ENCODE data around the gene RGS11. TPM values are rescaled to one million over a fixed set of nuclear protein-coding genes. Genes with fewer than 3 reads are reported as not detected.

Gene RGS11
- total RNA-seq, 1 donor from 2014 or later = 31.4 TPM

DNA sequence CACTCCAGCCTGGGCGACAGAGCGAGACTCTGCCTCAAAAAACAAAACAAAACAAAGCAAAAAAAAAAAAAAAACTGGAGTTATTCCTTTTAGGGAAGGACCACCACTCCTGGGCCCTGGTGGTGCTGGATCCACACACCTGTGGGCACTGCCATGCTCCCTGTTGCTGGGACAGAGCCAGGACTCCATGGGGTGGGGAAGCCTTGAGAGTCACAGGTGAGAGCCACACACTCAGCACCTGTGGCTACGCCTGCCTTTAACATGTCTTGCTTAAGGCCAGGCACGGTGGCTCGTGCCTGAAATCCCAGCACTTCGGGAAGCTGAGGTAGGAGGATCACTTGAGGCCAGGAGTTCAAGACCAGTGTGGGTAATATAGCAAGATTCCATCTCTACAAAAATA, 25.5 kb upstream of the RGS11 start:
- no peak for DNase-seq (ENCODE audit: low spot score)
- intact Hi-C loops (cut with DNase I) = no loop called here

DNA sequence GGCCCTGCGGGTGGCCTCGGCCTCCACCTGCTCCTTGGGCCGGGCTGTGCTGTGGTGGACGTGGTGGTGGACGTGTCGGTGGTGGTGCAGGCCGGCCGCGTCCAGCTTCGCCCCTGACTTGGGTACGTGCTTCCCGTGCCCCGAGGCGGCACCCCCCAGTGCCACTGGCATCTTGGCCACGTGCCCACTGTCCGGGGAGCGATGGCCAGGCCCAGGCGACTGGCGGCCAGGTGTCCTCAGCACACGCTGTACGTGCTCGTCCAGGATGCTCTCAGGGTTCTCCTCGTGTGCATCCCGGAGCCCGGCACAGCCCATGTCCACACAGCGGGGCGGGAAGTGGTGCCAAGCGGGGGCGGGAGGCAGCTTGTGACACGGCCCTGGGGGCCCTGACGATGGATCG, 22.1 kb upstream of the RGS11 start:
- DNase-seq (ENCODE audit: low spot score) = no peak
- intact Hi-C loops (cut with DNase I) = no loop called here

DNA sequence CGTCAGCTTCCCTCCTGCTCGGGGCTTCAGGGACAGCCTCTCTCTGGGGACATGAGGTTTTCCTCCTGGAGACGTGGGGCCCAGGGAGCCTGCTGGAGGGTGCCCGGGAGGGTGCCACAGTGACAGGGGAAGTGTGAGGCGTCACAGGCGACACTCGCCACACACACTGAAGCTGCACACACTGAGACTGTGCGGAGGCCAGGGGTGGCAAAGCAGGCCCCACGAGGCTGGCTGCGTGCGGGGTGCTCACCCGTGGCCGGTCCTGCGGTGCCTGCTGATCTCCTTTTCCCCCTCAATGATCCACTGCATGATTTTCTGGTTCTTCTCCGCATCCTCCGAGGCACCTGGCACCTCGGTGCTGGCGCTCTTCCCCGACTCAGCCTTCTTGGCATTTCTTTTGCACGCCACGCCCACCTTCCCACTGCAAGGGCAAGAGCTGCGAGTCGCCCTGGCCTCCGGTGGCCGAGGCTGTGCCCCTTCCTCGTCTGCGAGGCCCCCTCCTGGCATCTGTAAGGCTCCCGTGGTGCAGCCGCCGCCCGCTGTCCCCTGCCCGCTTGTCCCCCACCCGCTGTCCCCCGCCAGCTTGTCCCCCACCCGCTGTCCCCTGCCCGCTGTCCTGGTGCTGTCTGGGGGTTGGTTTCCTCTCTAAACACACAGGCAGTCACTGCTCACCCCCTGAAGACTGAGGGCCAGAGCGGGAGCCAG, 21.2 kb upstream of the RGS11 start:
- DNase-seq (ENCODE audit: low spot score) = no peak

DNA sequence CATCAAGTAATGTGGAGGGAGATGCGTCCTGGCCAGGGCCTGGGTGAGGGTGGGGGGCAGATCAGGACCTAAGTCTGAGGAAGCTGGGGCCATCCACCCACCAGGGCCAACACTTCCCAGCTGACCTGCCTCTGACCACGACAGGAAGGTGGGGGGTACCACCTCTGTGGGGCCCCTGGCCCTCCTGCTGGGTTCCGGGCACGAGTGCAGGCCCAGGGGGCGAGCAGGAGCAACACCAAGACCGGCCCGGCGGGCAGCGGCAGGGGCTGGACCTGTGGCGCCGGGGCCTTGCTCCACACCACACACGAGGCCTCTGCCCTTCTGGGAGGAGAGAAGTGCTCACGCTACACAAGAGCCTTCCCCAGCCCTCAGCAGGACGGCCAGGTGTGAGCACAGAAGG, 20.5 kb upstream of the RGS11 start:
- intact Hi-C loops (cut with DNase I) = no loop called here
- no peak for DNase-seq (ENCODE audit: low spot score)

More for the DNA sequence above, 21.2 kb upstream of the RGS11 start:
- intact Hi-C loops (cut with DNase I) = no loop called here

DNA sequence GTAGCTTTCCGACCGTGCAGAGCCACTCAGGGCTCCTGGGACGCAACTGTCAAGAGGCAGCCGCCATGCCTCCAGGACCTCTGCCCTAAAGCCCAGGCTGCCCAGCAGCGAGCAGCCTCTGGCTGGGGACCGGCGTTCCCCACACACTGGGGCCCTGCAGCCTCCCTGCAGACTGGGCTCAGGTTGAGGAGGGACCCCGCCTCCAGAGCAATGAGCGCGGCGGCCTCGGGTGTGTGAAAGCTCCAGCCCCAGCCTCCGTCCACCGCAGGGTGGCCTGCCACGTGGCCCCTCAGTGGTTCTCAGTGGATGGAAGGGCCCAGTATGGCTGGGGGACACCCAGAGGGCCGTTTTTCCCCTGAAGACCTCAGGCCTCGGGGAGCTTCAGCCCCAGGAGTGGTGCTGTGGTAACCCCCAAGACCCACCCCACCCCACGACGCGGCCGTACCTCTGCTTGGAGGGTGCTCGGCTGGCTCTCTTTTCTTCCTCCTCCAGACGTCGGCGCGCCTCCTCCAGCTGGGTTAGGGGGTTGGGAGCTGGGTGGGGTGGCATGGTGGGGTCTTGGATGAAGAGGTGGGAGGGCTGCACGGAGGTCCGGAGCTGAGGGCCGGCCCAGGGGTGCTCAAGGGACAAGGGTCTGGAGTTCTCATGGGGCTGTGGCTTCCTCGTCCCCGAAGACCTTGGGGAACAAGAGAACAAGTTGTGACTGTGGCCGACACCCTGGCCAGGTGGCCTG, 17.5 kb upstream of the RGS11 start:
- intact Hi-C loops (cut with DNase I) = no loop called here
- no peak for DNase-seq (ENCODE audit: low spot score)

DNA sequence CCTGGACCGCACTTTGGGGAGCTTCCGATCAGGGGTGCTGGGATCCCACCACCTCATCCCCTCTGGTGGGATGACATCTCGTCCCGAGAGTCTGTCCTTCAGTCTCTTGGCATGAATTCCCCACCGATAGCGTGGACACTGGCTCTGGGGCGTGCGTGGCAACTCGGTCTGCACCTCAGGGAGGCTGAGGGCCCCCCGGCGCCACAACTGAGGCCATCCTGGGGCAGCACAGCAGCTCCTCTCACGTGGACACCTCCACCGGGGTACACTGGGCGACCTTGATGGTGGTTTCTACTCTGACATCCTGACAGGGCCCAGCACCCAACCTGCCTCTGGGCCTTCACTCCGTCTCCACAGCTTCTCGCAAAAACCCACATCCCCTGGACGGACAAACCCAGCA, 15.8 kb upstream of the RGS11 start:
- no peak for DNase-seq (ENCODE audit: low spot score)
- intact Hi-C loops (cut with DNase I) = no loop called here

DNA sequence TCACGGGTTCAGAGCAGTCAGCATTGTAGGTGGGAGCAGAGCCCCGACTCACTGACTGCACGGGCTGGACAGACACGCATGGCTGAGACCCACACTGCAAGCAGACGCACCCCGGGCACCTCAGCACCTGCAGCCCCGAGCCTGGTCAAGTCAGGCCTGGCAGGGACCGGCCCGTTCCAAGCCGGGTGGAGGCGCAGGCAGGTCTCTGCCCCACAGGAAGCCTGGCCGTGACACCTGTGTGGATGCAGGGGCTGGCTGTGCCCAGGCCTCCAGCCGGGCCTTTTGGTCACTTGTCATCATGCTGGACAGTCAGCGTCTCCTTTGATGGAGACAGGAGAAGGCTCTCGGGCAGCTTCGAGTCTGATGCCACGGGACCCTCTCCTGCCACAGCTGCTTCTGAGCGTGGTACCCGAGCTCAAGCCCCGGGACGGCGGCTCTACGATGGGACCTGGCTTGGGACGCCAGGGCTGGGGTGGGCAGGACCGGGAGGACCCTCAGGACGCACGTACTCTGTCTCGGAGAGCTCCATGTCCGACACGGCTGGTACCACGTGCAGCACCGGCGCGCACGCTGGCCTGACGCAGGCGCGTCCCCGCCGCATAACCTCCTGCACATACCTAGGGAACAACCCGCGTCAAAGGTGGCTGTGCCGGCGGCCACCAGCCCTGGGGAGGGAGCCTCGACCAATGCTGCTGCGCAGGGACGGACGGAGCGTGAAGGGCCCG, 15.1 kb upstream of the RGS11 start:
- DNase-seq (ENCODE audit: low spot score) = no peak
- intact Hi-C loops (cut with DNase I) = no loop called here

DNA sequence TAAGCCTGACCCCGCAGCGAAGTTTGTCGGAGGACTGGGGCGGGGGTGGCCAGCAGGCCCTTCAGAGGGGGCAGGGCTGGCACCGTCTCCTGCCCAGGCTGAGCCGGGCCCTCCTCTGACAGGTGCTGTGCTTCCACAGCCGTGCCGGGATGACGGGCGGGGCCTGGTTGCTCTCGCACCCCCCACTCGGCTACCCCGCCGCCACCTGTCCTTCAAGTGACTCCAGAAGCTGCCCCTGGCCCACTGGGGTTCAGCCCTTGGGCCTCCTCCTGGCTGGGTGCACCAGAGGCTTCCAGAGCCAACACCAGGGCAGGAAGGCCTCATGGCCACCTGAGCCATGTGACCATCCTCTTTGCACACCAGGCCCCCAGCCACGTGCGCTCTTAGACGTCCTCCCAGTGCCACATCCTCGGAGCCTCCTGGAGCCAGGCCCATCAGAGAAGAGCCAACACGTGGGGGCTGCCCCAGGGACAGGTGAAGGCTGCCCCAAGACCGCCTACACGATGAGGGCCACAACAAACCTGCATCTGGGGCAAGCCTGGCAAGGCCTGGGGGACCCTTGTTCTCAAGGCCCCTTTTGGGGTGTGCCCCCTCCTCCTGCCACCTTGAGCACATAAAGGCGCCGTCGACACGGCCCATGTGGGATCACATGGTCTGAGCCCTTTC, 14.4 kb upstream of the RGS11 start:
- no peak for DNase-seq (ENCODE audit: low spot score)
- intact Hi-C loops (cut with DNase I) = no loop called here

DNA sequence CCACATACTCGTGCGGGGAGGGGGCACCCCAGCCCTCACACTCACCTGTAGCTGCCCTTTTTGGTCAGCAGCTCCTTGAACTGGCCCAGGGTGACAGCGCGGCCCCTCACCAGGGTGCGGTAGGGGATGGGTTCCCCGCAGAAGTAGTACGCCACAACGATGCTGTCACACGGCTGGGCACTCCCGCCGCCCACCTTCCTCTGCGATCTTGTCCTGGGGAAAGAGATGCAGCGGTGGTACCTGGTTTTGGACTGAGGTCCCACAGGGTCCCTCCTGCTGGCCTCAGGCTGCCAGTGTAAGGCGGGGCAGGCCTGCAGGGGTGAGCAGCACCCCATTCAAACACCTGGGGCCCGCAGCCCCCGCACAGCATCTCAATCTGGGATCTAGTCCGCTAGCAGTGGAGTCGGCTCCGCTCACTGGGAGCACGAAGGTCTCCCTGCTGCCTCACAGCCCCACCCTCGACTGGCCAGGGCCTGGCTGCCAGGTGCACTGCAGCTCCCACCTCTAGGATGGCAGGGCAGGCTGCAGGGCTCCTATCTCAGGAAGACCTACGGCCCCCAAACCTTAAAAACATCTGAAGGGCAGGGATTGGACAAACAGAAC, 13.8 kb upstream of the RGS11 start:
- intact Hi-C loops (cut with DNase I) = no loop called here
- no peak for DNase-seq (ENCODE audit: low spot score)

DNA sequence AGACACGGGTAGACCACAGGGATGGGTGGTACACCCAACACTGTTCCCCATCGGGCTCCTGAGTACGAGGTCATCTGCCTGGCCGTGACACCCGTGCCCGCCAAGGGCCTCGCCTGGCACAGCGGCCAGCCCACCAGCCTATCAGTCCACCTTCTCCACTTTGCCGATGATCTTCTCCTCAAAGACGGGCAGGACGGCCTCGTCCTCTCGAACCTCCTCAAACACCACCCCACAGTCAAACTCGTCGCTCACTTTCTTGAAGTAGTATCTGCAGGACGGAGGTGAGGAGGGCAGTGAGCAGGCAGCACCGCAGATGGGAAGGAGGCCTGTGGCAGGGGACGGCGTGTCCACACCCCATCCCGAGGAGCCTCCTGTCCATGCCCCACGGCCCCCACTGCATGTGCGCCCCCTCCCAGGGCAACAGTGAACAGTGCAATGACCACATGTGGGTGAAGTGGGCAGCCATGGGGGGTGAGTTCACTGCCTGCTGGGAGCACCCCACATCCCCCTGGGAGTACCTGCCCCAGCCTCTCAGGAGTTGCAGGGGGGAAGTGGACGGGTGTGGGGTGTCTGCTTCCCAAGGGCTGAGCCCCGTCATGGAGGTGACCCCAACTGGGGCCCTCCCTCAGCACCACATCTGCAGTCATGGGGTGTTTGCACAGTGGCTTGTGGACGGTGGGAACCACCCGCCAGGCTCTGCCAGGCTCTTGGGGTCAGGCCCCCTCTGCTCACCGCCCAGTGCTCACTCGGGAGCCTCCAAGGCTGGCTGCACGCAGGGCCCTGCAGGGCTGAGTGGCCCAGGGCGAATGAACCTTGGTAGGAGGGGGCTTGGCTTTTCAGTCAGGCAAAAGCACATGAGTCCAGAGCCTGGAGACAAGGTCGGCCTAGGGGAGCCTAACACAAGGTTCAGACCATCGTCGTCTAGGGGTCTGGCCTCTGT, 12.5 kb upstream of the RGS11 start:
- intact Hi-C loops (cut with DNase I) = no loop called here
- DNase-seq (ENCODE audit: low spot score) = no peak

DNA sequence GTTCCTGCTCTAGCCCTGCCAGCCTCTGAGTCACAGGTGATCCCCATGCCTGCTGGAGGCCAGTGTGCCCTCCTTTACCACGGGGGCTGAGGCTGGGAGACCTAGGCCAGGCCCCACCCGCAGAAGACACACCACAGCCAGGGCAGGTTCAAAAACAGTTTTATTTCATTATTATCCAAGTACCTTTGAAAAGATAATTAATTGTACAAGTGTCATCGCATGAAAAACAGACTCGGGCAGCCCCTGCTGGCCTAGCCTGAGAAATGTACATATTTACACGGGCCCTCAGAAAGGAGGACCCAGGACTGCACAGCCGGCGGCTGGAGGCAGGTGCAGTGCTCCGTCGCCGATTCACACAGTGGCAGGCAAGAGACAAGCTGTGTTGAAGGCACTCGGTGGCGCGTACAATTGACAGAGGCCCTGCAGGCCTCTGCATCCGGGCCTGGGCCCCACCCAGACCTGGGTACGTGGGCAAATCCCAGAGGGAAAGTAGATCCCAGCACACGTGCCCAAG, 11.6 kb upstream of the RGS11 start:
- intact Hi-C loops (cut with DNase I) = no loop called here
- DNase-seq (ENCODE audit: low spot score) = no peak

DNA sequence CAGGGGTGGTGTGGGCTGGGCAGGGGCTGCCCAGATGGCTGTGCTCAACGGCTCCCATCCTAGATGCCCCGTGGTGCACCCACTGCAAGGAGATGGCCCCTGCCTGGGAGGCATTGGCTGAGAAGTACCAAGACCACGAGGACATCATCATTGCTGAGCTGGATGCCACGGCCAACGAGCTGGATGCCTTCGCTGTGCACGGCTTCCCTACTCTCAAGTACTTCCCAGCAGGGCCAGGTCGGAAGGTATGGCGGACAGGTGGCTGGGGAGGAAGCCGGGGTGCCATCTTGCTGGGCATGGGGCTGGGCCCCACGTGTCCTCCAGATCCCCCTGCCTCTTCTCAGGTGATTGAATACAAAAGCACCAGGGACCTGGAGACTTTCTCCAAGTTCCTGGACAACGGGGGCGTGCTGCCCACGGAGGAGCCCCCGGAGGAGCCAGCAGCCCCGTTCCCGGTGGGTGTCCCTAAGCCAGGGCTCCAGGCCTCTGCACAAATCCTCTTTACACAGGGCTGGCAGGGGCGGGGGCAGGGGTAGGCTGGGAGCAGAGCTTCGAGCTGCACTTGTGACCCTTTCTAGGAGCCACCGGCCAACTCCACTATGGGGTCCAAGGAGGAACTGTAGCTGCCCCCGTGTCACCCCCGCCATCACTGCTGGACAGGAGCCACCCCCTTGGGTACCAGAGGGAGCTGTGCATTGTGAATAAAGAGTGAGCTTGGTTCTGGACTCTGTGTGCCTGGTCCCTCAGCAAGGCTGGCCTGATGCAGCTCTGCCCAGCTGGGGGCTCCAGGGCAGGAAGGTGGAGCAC, 10.9 kb upstream of the RGS11 start:
- intact Hi-C loops (cut with DNase I) = no loop called here
- no peak for DNase-seq (ENCODE audit: low spot score)

DNA sequence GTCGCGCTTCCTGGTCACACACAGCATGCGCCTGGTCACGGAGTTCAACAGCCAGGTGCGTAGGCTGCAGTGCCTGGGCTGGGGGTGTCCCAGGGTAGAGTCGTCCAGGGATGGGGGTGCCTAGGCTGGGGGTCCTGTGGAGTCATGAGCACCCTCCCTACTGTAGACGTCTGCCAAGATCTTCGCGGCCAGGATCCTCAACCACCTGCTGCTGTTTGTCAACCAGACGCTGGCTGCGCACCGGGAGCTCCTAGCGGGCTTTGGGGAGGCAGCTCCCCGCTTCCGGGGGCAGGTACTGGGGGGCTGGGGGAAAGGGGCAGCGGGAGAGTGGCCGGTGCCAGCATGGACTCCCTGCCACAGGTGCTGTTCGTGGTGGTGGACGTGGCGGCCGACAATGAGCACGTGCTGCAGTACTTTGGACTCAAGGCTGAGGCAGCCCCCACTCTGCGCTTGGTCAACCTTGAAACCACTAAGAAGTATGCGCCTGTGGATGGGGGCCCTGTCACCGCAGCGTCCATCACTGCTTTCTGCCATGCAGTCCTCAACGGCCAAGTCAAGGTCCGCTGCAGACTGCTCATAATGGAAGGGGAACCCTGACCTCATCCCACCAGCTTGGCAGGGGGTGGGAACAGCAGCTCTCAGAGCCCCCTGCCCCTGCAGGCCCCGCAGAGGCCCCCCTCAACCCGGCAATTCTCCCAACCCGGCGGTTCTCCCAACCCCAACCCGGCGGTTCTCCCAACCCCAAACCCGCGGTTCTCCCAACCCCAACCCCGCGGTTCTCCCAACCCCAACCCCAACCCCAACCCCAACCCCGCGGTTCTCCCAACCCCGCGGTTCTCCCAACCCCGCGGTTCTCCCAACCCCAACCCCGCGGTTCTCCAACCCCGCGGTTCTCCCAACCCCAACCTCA, 9.7 kb upstream of the RGS11 start:
- intact Hi-C loops (cut with DNase I) = no loop called here
- DNase-seq (ENCODE audit: low spot score) = no peak

DNA sequence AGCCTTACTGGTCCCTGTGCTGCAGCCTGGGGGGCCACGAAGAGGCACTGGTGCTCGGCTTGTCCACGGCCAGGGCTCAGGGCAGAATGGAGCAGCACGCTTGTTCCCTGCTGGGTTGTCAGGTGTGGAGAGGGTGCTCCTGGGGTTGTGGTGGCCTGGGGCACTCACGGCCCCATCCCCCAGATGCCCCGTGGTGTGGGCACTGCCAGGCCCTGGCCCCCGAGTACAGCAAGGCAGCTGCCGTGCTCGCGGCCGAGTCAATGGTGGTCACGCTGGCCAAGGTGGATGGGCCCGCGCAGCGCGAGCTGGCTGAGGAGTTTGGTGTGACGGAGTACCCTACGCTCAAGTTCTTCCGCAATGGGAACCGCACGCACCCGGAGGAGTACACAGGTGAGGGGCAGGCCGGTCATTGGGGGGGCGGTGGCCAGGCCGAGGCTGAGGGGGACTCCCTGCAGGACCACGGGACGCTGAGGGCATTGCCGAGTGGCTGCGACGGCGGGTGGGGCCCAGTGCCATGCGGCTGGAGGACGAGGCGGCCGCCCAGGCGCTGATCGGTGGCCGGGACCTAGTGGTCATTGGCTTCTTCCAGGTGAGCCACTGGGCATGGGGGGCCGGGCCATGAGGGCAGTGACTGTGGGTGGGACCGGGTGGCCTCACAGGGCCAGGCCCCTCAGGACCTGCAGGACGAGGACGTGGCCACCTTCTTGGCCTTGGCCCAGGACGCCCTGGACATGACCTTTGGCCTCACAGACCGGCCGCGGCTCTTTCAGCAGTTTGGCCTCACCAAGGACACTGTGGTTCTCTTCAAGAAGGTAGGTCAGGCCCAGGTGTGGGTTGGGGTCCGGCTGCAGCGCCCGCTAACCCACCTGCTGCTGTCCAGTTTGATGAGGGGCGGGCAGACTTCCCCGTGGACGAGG, 8.7 kb upstream of the RGS11 start:
- DNase-seq (ENCODE audit: low spot score) = no peak
- intact Hi-C loops (cut with DNase I) = no loop called here

DNA sequence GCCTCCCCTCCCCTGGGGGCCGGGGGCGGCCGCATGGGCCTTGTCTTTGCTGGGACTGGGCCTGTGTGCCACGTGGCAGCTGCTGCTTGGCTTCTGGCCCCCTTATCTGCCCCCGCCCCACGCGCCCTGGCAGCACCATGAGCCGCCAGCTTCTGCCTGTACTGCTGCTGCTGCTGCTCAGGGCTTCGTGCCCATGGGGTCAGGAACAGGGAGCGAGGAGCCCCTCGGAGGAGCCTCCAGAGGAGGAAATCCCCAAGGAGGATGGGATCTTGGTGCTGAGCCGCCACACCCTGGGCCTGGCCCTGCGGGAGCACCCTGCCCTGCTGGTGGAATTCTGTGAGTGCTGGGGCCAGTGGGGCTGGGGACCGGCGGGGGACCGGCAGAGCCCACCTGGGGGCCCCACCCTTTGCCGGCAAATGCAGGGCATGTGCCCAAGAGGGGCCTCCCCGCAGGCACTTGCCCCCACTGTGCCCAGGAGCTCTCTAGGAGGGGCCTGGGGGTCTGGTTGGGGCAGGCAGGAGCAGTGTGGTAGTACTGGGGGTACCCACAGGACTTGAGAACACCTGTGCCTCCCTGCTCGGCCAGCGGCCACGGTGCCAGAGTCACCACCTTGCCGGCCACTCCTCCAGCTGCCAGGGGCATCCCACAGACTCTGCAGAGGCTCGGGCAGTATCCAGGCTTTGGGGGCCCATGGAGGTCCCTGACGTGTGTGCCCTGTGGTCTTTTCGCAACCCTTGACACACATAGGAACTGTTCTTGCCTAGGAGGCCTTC, 7.5 kb upstream of the RGS11 start, which contains the start of gene PDIA2:
TSS of gene PDIA2 (plus strand) at position 132 of the 773 bp plus-strand sequence. CDS start at position 138, 6 bp downstream.
- no peak for DNase-seq (ENCODE audit: low spot score)
- intact Hi-C loops (cut with DNase I) = no loop called here
